K562 (cell line): Measurements from ENCODE around the gene SCART1. TPM values are rescaled to one million over a fixed set of nuclear protein-coding genes. Genes with fewer than 3 reads are reported as not detected.

Source experiments
- HNRNPK ChIP-seq: fragments of 200-400 bp; formaldehyde crosslinking; IDR thresholded peaks from one replicate; pipeline ENCODE4 v1.6.1; 2018; ENCODE audit warnings: mild to moderate bottlenecking, low read depth, low read length; ENCODE audit not compliant: poor library complexity, severe bottlenecking
- PCBP1 ChIP-seq: fragments of 200-400 bp; formaldehyde crosslinking; IDR thresholded peaks from 2 replicates; pipeline ENCODE4 v1.6.1; 2018; ENCODE audit warnings: mild to moderate bottlenecking, low read depth, low read length; ENCODE audit not compliant: poor library complexity, severe bottlenecking
- SMAD4 ChIP-seq: fragments of 250-450 bp; sonication (Bioruptor Pico); conservative IDR thresholded peaks from 2 replicates; pipeline ENCODE4 v1.8.0; 2021; ENCODE audit warnings: inconsistent platforms, mild to moderate bottlenecking, moderate library complexity
- SNRNP70 ChIP-seq: fragments of 200-400 bp; formaldehyde crosslinking; optimal IDR thresholded peaks from 2 replicates; pipeline ENCODE3; 2017; ENCODE audit warnings: low read depth, low read length
- polyA plus RNA-seq, 8 experiments: library from polyadenylated mRNA; depleted of rRNA in 4 of 8; stranded (reverse) in 5 of 8; unstranded in 3 of 8; fragments of >200 nt; fragmentation: Nextera tagmentation in 2 of 8; fragmentation: Illumina TruSeq in 1 of 8; extraction: Ambion mirVana in 2 of 8; extraction: Trizol in 1 of 8; gene quantifications; 2 replicates each; pipeline versions ENCODE4 v1.2.1 to v1.2.3, GENCODE V29; 2011 to 2014; ENCODE audit warnings: inconsistent platforms in 1 of 8, missing spikeins in 1 of 8
- total RNA-seq, 7 experiments: library from RNA; depleted of rRNA in 6 of 7; stranded (reverse); fragments of >200 nt in 6 of 7; fragmentation: Illumina TruSeq in 2 of 7; extraction: Trizol in 2 of 7; gene quantifications; 2 replicates each; pipeline versions ENCODE4 v1.2.1 to v1.2.3, GENCODE V29; 2011 to 2021; ENCODE audit warnings: low replicate concordance in 1 of 7
- TF ChIP-seq, protein P1 (sequence below): IDR thresholded peaks from 3 replicates; pipeline ENCODE4 v1.6.1; 2011; ENCODE audit warnings: borderline replicate concordance, mild to moderate bottlenecking, moderate library complexity; ENCODE audit not compliant: insufficient read length; ENCODE audit errors: extremely low read depth
- TF ChIP-seq, protein P2 (sequence below): fragments of 450-650 bp; formaldehyde crosslinking; IDR thresholded peaks from 2 replicates; pipeline ENCODE4 v1.4.0; 2022; ENCODE audit warnings: mild to moderate bottlenecking, moderate library complexity

Gene SCART1
- total and polyA plus RNA-seq, 9 of the 15 experiments (the other 6 are each of a cell fraction or from before 2014, with no cell fraction given) = 0.18 to 6.5 (median 4.5) TPM

DNA sequence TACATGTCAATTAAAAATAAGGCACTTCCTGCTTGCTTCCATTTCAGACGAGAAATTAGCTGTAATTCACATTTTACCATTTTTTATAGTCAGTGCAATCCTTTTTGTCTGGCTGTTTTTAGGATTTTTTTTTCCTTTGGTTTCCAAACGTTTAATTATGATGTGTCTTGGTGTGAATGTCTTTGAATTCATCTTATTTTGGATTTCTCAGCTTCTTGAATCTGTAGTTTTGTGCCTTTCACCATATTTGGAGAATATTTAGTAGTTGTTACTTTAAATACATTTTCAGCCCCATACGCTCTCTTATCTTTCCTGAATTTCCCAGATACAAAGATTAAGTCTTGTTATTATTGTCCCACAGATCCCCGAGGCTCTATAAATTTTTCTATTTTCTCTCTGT is 2.4 kb upstream of the SCART1 start (continued):
- TF ChIP-seq, protein P1, sequence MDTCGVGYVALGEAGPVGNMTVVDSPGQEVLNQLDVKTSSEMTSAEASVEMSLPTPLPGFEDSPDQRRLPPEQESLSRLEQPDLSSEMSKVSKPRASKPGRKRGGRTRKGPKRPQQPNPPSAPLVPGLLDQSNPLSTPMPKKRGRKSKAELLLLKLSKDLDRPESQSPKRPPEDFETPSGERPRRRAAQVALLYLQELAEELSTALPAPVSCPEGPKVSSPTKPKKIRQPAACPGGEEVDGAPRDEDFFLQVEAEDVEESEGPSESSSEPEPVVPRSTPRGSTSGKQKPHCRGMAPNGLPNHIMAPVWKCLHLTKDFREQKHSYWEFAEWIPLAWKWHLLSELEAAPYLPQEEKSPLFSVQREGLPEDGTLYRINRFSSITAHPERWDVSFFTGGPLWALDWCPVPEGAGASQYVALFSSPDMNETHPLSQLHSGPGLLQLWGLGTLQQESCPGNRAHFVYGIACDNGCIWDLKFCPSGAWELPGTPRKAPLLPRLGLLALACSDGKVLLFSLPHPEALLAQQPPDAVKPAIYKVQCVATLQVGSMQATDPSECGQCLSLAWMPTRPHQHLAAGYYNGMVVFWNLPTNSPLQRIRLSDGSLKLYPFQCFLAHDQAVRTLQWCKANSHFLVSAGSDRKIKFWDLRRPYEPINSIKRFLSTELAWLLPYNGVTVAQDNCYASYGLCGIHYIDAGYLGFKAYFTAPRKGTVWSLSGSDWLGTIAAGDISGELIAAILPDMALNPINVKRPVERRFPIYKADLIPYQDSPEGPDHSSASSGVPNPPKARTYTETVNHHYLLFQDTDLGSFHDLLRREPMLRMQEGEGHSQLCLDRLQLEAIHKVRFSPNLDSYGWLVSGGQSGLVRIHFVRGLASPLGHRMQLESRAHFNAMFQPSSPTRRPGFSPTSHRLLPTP = no peak
- TF ChIP-seq HNRNPK (no peak), SNRNP70 (no peak), PCBP1 (no peak), SMAD4 (no peak)
- TF ChIP-seq, protein P2, sequence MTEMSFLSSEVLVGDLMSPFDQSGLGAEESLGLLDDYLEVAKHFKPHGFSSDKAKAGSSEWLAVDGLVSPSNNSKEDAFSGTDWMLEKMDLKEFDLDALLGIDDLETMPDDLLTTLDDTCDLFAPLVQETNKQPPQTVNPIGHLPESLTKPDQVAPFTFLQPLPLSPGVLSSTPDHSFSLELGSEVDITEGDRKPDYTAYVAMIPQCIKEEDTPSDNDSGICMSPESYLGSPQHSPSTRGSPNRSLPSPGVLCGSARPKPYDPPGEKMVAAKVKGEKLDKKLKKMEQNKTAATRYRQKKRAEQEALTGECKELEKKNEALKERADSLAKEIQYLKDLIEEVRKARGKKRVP = no peak
- TF ChIP-seq, all 486 proteins: peak for 0
